ENCODE data around the gene PLCL1. TPM values are rescaled to one million over a fixed set of nuclear protein-coding genes. Genes with fewer than 3 reads are reported as not detected.
A peak's percentile ranks its signal among the peaks of the same experiment; 100 is the strongest.

PLCL1 gene
- polyA plus RNA-seq, 1 of the 3 experiments (the other 2 are of a cell fraction): 7.7 TPM

DNA sequence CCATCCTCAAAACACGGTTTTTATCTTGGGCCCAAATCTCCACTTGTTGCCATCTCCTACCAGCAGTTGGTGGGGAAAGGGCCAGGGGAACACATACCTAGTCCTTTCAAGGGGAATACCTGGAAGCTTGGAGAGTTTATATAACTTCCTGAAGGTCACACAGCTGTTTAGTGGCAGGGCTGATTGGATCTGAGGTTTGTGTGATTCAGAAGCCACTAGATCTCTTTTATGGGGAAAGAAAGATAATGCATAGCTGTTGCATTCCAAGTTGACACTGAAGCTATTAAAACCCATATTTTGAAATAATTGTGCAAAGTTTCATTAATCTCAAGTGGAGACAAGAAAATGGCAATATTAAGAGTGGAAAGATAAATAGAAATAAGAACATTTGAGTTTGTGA, 134.2 kb downstream of the PLCL1 start:
- H3K9me3 ChIP-seq: no peaks in the 10 kb centered on the region

DNA sequence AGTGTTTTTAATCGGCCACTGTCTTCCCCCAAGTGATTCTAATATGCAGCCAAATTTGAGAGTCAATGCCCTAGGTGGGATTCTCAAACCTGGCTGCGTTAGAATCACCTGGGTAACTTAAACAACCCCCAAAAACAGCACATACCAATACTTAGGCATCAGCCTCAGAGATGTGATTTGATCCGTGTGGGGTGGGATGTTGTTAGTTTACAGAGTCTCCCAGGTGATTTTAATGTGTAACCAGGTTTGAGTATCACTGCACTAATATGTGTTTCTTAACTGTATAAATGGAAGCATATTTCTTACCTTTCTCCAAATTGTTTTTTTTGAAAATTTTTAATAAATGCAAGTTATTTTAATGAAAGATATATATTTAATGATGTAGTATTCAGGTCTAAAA, 135.4 kb downstream of the PLCL1 start:
- no peak for DNase-seq
- CTCF ChIA-PET: no interaction called here
- TF ChIP-seq FOXM1 (IDR thresholded peaks at IDR 0.05; ENCODE audit: low read depth): no peak
- TF ChIP-seq EP300 (IDR thresholded peaks at IDR 0.05; ENCODE audit: borderline replicate concordance in 1 of 2, low read depth in 1 of 2, low read length in 1 of 2): no peak
- TF ChIP-seq RAD21 (IDR thresholded peaks at IDR 0.05; ENCODE audit: low read length): no peak
- TF ChIP-seq FOSL2 (IDR thresholded peaks at IDR 0.05; ENCODE audit: borderline replicate concordance, low read depth): no peak
- no peak for TF ChIP-seq MEF2A (IDR thresholded peaks at IDR 0.05; ENCODE audit: borderline replicate concordance, low read depth)
- TF ChIP-seq YY1 (IDR thresholded peaks at IDR 0.05; ENCODE audit: low read depth): no peak
- TF ChIP-seq, protein P1, sequence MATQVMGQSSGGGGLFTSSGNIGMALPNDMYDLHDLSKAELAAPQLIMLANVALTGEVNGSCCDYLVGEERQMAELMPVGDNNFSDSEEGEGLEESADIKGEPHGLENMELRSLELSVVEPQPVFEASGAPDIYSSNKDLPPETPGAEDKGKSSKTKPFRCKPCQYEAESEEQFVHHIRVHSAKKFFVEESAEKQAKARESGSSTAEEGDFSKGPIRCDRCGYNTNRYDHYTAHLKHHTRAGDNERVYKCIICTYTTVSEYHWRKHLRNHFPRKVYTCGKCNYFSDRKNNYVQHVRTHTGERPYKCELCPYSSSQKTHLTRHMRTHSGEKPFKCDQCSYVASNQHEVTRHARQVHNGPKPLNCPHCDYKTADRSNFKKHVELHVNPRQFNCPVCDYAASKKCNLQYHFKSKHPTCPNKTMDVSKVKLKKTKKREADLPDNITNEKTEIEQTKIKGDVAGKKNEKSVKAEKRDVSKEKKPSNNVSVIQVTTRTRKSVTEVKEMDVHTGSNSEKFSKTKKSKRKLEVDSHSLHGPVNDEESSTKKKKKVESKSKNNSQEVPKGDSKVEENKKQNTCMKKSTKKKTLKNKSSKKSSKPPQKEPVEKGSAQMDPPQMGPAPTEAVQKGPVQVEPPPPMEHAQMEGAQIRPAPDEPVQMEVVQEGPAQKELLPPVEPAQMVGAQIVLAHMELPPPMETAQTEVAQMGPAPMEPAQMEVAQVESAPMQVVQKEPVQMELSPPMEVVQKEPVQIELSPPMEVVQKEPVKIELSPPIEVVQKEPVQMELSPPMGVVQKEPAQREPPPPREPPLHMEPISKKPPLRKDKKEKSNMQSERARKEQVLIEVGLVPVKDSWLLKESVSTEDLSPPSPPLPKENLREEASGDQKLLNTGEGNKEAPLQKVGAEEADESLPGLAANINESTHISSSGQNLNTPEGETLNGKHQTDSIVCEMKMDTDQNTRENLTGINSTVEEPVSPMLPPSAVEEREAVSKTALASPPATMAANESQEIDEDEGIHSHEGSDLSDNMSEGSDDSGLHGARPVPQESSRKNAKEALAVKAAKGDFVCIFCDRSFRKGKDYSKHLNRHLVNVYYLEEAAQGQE (IDR thresholded peaks at IDR 0.05; ENCODE audit: low read depth, low read length): no peak
- no peak for TF ChIP-seq ELF1 (IDR thresholded peaks at IDR 0.05)
- no peak for TF ChIP-seq CHD2 (IDR thresholded peaks at IDR 0.05; ENCODE audit: low read length, partially characterized antibody)
- no peak for TF ChIP-seq TEAD4 (IDR thresholded peaks at IDR 0.05; ENCODE audit: borderline replicate concordance, insufficient read depth)
- no peak for TF ChIP-seq RCOR1 (IDR thresholded peaks at IDR 0.05; ENCODE audit: low read length)
- TF ChIP-seq, protein P2, sequence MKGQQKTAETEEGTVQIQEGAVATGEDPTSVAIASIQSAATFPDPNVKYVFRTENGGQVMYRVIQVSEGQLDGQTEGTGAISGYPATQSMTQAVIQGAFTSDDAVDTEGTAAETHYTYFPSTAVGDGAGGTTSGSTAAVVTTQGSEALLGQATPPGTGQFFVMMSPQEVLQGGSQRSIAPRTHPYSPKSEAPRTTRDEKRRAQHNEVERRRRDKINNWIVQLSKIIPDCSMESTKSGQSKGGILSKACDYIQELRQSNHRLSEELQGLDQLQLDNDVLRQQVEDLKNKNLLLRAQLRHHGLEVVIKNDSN (IDR thresholded peaks at IDR 0.05; ENCODE audit: borderline replicate concordance, low read depth): no peak
- no peak for TF ChIP-seq TCF12 (IDR thresholded peaks at IDR 0.05)
- Histone ChIP-seq H3K27ac (ENCODE audit: low read depth in 2 of 2, low read length in 1 of 2) (no peak overlapping the region), H3K4me3 (ENCODE audit: low read depth in 2 of 2, low read length in 1 of 2) (no peak overlapping the region), H3F3A (replicated peaks; ENCODE audit: insufficient read depth) (no peaks in the 10 kb centered on the region), H3K4me2 (no peak overlapping the region), H3K79me2 (ENCODE audit: insufficient read depth) (peaks cover 17% of the 10 kb centered on the region; the same call in 1 of the 2 replicates), H2AFZ (ENCODE audit: low read depth) (no peak overlapping the region), H4K20me1 (ENCODE audit: insufficient read depth) (peaks cover 5% of the 10 kb centered on the region; the same call in 1 of the 2 replicates), H3K36me3 (replicated peaks in 1 of 2; ENCODE audit: control insufficient read depth in 1 of 2, insufficient read depth in 2 of 2, low read length in 1 of 2) (peaks cover 0 to 6% of the 10 kb centered on the region in 2 experiments), H3K4me1 (ENCODE audit: control insufficient read depth in 1 of 2, insufficient read depth in 2 of 2, low read depth in 1 of 2, low read length in 1 of 2) (no peaks in the 10 kb centered on the region; a peak in 1 of 4 replicates), H3K9ac (no peak overlapping the region), H3K27me3 (ENCODE audit: insufficient read depth) (no peaks in the 10 kb centered on the region), H3K9me3 (no peaks in the 10 kb centered on the region), H3K9me2 (no peaks in the 10 kb centered on the region; the same call in 1 of the 2 replicates)
- POLR2A ChIA-PET: no interaction called here
- 76% methylated on average over 3 of the region's 3 CpGs for WGBS (ENCODE audit: low lambda C conversion rate)

More for the DNA sequence above, 134.2 kb downstream of the PLCL1 start:
- DNase-seq: no peak
- 75% methylated on average over 1 of the region's 1 CpG for WGBS (ENCODE audit: low lambda C conversion rate)
- Histone ChIP-seq H3K36me3 (replicated peaks in 1 of 2; ENCODE audit: control insufficient read depth in 1 of 2, insufficient read depth in 2 of 2, low read length in 1 of 2) (peaks cover 0 to 3% of the 10 kb centered on the region in 2 experiments), H3K4me2 (no peak overlapping the region), H3K9me2 (no peaks in the 10 kb centered on the region; the same call in 1 of the 2 replicates), H2AFZ (ENCODE audit: low read depth) (no peak overlapping the region), H3K9ac (no peak overlapping the region), H3K79me2 (ENCODE audit: insufficient read depth) (peaks cover 9% of the 10 kb centered on the region; the same call in 1 of the 2 replicates), H3K4me3 (ENCODE audit: low read depth in 2 of 2, low read length in 1 of 2) (no peak overlapping the region), H4K20me1 (ENCODE audit: insufficient read depth) (peaks cover 5% of the 10 kb centered on the region; the same call in 1 of the 2 replicates), H3F3A (replicated peaks; ENCODE audit: insufficient read depth) (no peaks in the 10 kb centered on the region), H3K4me1 (ENCODE audit: control insufficient read depth in 1 of 2, insufficient read depth in 2 of 2, low read depth in 1 of 2, low read length in 1 of 2) (no peaks in the 10 kb centered on the region; a peak in 1 of 4 replicates), H3K27me3 (ENCODE audit: insufficient read depth) (no peaks in the 10 kb centered on the region), H3K27ac (ENCODE audit: low read depth in 2 of 2, low read length in 1 of 2) (no peak overlapping the region)
- CTCF ChIA-PET: interaction anchor here (1.7 kb wide), 1 partner anchor 358 kb away, joined by 6 read pairs; no protein-coding TSS in a partner anchor
- POLR2A ChIA-PET: no interaction called here
- TF ChIP-seq, protein P3, sequence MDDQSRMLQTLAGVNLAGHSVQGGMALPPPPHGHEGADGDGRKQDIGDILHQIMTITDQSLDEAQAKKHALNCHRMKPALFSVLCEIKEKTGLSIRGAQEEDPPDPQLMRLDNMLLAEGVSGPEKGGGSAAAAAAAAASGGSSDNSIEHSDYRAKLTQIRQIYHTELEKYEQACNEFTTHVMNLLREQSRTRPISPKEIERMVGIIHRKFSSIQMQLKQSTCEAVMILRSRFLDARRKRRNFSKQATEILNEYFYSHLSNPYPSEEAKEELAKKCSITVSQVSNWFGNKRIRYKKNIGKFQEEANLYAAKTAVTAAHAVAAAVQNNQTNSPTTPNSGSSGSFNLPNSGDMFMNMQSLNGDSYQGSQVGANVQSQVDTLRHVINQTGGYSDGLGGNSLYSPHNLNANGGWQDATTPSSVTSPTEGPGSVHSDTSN (IDR thresholded peaks at IDR 0.05): 0 out of 2 replicates have a peak, but pooled peaks have one; percentile 34
- no peak for TF ChIP-seq TEAD4 (IDR thresholded peaks at IDR 0.05; ENCODE audit: borderline replicate concordance, insufficient read depth)
- TF ChIP-seq MEF2A (IDR thresholded peaks at IDR 0.05; ENCODE audit: borderline replicate concordance, low read depth): no peak
- peak; percentile 35 for TF ChIP-seq TCF12 (IDR thresholded peaks at IDR 0.05)

Data from SK-N-SH (cell line).